Measurements from ENCODE around the gene BRSK2.

The BRSK2 gene

GRCh38 chr11:1438261-1438966 is 48.7 kb downstream of the BRSK2 start:
- no peak for DNase-seq

GRCh38 chr11:1438967-1439330 is 49.2 kb downstream of the BRSK2 start:
- DNase-seq: no peak

- DNase-seq: no peak
Measured at GRCh38 chr11:1439341-1439740, 49.6 kb downstream of the BRSK2 start.

- no peak for DNase-seq
Measured at GRCh38 chr11:1440066-1440465, 50.3 kb downstream of the BRSK2 start.

GRCh38 chr11:1440496-1440895 is 50.8 kb downstream of the BRSK2 start:
- DNase-seq: no peak

GRCh38 chr11:1442163-1442562 is 52.4 kb downstream of the BRSK2 start:
- DNase-seq: no peak

DNA sequence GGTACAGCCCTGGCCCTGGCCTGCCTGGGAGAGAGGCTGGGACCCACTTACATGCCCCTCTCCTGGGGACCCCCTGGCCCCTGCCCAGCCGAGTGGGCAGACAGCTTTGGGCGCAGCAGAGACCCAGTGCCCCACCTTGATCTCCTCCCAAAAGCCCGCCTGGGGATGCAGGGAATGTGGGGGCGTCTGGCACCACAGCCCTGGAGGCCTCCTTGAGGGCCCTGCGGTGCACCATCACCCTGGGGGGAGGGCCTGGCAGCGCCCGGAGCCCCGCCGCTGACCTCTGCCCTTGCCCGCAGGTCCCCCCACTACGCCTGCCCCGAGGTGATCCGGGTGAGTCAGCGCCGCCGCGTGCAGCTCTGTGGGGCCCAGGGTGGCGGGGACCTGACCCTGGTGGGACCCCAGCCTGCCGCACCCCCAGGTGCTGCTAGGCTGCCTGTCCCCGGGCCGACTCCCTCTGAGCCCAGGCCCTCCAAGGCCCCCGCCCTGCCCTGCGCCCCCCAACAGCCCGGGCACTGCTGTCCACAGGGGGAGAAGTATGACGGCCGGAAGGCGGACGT is 53.2 kb downstream of the BRSK2 start:
- DNase-seq: no peak

- no peak for DNase-seq
Measured at GRCh38 chr11:1443737-1444136, 54.0 kb downstream of the BRSK2 start.

DNA sequence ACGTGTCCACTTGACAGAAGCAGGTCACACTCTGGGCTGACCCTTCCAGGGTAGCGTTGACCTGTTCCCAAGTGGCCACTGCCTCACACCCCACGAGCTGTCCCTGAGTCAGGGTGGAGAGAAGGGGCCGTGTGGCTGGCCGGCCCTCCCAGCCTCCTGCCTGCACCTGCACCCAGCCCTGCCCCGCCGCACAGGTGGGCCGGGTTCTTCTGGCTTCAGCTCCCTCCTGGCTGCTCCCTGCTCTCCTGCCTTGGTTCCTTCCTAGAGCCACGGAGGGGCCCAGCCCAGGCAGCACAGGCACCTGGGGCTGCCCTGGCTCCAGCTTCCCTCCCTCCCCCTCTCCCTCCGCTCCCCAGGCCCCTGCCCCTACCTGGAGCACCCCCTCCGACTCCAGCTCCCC is 54.6 kb downstream of the BRSK2 start:
- no peak for DNase-seq

DNA sequence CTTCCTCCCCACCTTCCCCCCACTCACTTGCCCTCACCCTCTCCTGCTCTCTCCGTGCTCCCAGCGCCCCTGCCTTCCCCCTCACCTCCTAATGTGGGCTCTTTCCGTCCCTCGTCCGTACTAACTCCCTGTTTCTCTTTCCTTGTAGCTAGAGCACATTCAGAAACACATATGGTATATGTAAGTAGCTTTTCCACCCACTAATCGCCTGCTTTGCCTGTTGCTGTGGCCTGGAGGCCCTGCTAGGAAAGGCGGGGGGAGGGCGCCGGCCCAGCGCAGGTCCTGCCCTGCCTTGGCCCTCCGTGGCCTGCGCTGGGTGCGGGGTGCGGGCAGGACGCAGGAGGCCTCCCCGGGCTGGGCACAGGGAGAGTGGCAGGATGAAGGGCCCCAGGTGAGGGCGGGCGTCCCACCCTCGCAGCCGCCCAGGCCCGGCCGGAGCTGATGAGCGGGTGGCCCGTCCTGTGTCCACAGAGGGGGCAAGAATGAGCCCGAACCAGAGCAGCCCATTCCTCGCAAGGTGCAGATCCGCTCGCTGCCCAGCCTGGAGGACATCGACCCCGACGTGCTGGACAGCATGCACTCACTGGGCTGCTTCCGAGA is 55.2 kb downstream of the BRSK2 start:
- DNase-seq: no peak

- DNase-seq: no peak
Measured at GRCh38 chr11:1445741-1446445, 56.2 kb downstream of the BRSK2 start.

DNA sequence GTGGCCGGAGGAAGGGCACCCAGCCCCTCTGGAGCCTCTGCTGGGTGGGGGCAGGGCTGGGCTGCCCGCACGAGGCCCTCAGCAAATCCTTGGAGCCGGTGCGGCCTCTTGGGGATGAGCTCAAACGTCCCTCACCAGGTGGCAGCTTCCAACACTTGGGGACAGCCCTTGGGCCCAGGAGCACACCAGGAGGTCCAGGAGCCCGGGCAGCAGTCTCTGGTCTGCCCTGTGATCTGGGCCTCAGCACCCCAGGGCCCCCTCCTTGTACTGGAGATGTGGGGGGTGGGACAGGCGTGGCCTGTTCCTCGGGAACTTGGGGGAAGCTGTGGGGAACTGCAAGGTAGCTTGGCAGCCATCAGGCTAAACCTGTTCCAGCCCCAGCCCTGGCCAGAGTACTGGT is 56.9 kb downstream of the BRSK2 start:
- DNase-seq: no peak

DNA sequence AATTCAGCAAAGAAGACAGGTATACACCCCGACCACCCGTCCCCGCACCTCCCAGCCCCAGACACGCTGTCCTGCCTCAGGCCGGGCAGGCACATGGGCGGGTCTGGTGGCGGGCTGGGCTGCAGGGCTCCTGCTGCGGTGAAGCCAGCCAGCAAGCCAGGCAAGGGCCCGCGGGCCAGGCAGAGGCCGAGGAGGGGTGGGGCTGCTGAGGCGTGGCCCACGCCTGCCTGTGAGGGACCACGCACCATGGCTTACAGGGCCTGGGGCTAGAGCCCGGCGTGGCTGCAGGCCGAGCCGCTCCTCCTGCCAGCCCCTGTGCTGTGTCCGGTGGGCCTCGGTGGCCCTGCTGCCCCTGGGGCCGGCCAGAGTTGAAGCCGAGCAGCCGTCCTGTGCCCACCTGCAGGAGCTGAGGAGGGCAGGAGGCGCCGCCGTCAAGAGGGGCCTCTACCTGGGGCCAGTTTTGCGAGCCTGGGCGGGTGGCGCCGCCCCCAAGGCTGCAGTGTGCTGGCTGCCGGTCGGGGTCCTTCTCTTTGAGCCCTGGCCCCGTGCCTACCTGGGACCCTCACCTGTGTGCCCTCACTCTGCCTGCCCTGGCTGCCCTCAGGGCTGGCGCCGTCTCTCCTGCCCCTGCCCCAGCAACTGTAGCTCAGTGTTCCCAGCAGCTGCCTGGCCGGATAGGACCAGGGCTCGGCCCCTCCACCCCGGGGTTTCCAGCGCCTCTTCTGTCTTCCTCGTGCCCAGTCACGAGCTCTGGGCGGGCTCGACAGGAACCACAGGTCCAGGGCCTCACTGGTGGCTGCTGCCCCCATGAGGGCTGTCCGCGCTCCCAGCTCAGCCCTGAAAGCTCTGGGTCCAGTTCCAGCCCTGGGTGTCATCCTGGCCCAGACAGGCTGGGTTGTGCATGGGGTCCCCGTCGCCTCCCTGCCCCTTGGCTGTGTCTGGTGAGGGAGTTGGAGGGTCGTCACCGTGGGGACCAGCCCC is 58.4 kb downstream of the BRSK2 start:
- DNase-seq: no peak

- DNase-seq: no peak
Measured at GRCh38 chr11:1448882-1449281, 59.1 kb downstream of the BRSK2 start.

DNA sequence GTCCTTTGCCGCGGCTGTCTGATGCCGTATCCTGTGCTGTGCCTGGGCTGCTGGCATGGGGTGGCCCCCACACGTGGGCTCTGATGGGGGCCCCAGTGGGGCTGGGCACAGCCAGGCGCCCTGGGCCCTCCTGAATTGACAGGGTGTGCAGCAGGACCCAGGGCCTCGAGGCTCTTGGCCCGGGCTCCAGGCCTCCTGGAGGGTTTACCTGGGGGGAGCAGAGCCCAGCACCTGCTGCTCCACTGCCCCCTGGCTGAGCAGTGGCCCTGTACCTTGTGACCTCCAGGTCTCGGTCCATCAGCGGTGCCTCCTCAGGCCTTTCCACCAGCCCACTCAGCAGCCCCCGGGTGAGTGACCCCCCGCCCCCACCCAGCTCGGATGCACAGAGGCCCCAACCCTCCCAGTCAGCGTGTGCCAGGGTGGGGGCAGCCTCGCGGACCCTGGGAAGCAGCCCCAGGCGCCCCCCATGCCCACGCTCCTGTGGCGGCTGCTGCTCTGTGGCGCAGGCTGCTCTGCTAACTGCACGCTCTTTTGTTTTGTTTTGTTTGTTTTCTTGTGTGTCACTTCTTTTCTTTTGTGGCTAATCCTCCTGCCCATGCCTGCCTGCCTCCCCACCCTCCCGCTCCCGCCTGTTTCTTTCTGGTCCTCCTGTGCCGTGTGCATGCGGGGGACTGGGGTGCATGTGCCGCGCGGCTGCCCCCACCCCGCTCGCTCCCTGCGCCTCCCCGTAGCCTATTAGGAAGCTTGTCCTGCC is 59.9 kb downstream of the BRSK2 start:
- DNase-seq: no peak

- DNase-seq: no peak
Measured at GRCh38 chr11:1450344-1450875, 60.7 kb downstream of the BRSK2 start.

GRCh38 chr11:1450949-1451710 is 61.4 kb downstream of the BRSK2 start:
- no peak for DNase-seq

DNA sequence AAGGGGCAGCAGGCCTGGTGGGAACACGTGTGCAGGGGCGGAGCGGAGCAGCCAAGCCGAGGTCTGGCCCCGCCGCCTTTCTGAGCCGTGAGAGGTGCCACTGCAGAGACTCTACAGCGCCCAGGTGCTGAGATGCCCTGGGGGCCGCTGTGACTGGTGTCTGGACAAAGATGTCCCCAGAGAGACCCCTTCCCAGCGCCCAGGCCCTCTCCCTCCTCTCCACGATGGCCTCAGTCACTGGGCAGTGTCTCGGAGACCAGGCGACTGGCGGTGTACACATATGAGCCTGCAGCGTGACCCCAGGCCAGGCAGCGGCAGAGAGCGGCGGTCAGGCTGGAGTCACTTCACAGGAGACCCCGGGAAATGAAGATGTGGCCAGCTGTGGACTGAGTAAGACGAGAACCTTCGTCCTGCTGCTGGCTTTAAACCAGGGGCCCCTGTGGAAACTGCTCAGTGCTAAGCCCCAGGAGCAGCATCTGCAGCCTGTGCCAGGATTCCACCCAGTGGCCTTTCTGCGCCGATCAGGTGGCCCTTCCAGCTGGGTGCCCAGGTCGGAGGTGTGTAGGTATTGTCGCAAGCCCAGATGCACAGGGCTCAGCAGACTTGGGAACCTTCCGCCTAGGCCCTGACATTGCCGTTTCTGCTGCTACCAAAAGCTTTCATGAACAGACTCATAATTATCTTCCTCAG is 62.2 kb downstream of the BRSK2 start:
- DNase-seq: no peak

GRCh38 chr11:1452744-1453143 is 63.0 kb downstream of the BRSK2 start:
- DNase-seq: no peak

DNA sequence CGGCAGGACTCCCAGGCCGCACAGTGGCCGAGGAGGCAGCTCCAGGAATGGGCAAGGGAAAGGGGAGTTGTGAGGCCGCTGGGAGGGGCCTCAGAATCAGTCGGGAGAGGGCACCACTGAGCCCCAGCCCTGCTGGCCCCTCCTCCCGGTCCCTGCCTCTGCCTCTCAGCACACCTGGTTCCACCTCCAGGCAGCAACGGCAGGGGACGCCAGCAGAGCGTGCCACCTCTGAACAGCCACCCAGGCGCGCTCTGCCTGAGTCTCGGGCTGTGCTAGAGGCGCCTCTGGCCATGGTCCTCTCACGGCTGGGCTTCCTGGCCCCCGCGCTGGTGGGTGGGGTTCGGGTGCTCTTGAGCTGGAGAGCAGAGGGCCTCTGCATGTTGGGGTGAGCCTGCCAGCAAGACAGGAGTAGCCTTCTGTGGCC is 63.9 kb downstream of the BRSK2 start:
- no peak for DNase-seq
